Endothelial cell (in vitro differentiated cells): ENCODE results near the gene VPS8. TPM values are rescaled to one million over a fixed set of nuclear protein-coding genes. Genes with fewer than 3 reads are reported as not detected.
A peak's percentile ranks its signal among the peaks of the same experiment; 100 is the strongest.

ENCODE experiments used
- DNase-seq: peaks from one replicate; pipeline ENCODE4 v3.0.0; 2021; ENCODE audit warnings: low spot score
- H3K27ac Mint-ChIP-seq: one replicate; pipeline ENCODE4 v1.8.0; 2021; ENCODE audit warnings: mixed read lengths, inconsistent platforms; ENCODE audit not compliant: unreplicated experiment
- H3K27me3 Mint-ChIP-seq: one replicate; pipeline ENCODE4 v1.8.0; 2021; ENCODE audit warnings: mild to moderate bottlenecking, moderate library complexity, mixed read lengths, inconsistent platforms; ENCODE audit not compliant: unreplicated experiment
- H3K36me3 Mint-ChIP-seq: one replicate; pipeline ENCODE4 v1.8.0; 2021; ENCODE audit warnings: mild to moderate bottlenecking, low read depth, mixed read lengths, inconsistent platforms; ENCODE audit not compliant: unreplicated experiment
- H3K4me1 Mint-ChIP-seq: one replicate; pipeline ENCODE4 v1.8.0; 2021; ENCODE audit warnings: mild to moderate bottlenecking, mixed read lengths, inconsistent platforms; ENCODE audit not compliant: unreplicated experiment
- H3K4me3 Mint-ChIP-seq: one replicate; pipeline ENCODE4 v1.8.0; 2021; ENCODE audit warnings: mild to moderate bottlenecking, mixed read lengths, inconsistent platforms; ENCODE audit not compliant: unreplicated experiment
- H3K9me3 Mint-ChIP-seq: one replicate; pipeline ENCODE4 v1.8.0; 2021; ENCODE audit warnings: mixed read lengths, inconsistent platforms; ENCODE audit not compliant: unreplicated experiment
- CTCF ChIP-seq: fragments of 200-600 bp; sonication (generic); IDR thresholded peaks from one replicate; pipeline ENCODE4 v1.5.0; 2021; ENCODE audit warnings: antibody characterized with exemption; ENCODE audit not compliant: unreplicated experiment
- total RNA-seq: library from RNA; stranded (reverse); fragmentation: NEBNext Ultra II Directional; extraction: Animal tissue kit (Norgen Biotek cat#: 25700); gene quantifications from one replicate; pipeline ENCODE4 v1.2.1, GENCODE V29; 2021; ENCODE audit not compliant: unreplicated experiment

Gene VPS8
- total RNA-seq, 1 donor from 2014 or later = 59.8 TPM

GRCh38 chr3:185046164-185046515 lies 234.2 kb downstream of the VPS8 start:
- H3K27me3 Mint-ChIP-seq = peaks cover 1% of the 10 kb centered on the region

GRCh38 chr3:185046603-185047002 lies 234.6 kb downstream of the VPS8 start:
- no peak overlapping the region for H3K4me3 Mint-ChIP-seq
- H3K27ac Mint-ChIP-seq = peak overlapping the region; percentile 84
- H3K27me3 Mint-ChIP-seq = peaks cover 1% of the 10 kb centered on the region
- no peak for TF ChIP-seq CTCF
- no peaks in the 10 kb centered on the region for H3K9me3 Mint-ChIP-seq
- peaks cover 41% of the 10 kb centered on the region for H3K36me3 Mint-ChIP-seq
- no peak for DNase-seq
- H3K4me1 Mint-ChIP-seq = peaks cover 45% of the 10 kb centered on the region

More at GRCh38 chr3:185046164-185046515, 234.2 kb downstream of the VPS8 start:
- peaks cover 45% of the 10 kb centered on the region for H3K4me1 Mint-ChIP-seq
- peaks cover 41% of the 10 kb centered on the region for H3K36me3 Mint-ChIP-seq
- peak overlapping the region; percentile 51 for H3K4me3 Mint-ChIP-seq
- no peak for DNase-seq
- no peaks in the 10 kb centered on the region for H3K9me3 Mint-ChIP-seq
- no peak for TF ChIP-seq CTCF
- peak overlapping the region; percentile 84 for H3K27ac Mint-ChIP-seq

- TF ChIP-seq CTCF = no peak
- Mint-ChIP-seq H3K27me3 (peaks cover 1% of the 10 kb centered on the region), H3K4me3 (peak overlapping the region; percentile 27), H3K36me3 (peaks cover 48% of the 10 kb centered on the region), H3K9me3 (no peaks in the 10 kb centered on the region), H3K4me1 (peaks cover 29% of the 10 kb centered on the region), H3K27ac (no peak overlapping the region)
- no peak for DNase-seq
Measured at GRCh38 chr3:185049710-185050109, 237.7 kb downstream of the VPS8 start.

- Mint-ChIP-seq H3K4me1 (peaks cover 8% of the 10 kb centered on the region), H3K27me3 (no peaks in the 10 kb centered on the region), H3K9me3 (no peaks in the 10 kb centered on the region), H3K36me3 (peaks cover 45% of the 10 kb centered on the region), H3K4me3 (peak overlapping the region; percentile 59), H3K27ac (no peak overlapping the region)
- no peak for DNase-seq
- no peak for TF ChIP-seq CTCF
Measured at GRCh38 chr3:185051801-185052200, 239.8 kb downstream of the VPS8 start.

- no peak for DNase-seq
- TF ChIP-seq CTCF = no peak
- Mint-ChIP-seq H3K4me1 (peaks cover 2% of the 10 kb centered on the region), H3K36me3 (peaks cover 45% of the 10 kb centered on the region), H3K27ac (no peak overlapping the region), H3K4me3 (peak overlapping the region; percentile 59), H3K27me3 (peaks cover 1% of the 10 kb centered on the region), H3K9me3 (peaks cover 3% of the 10 kb centered on the region)
Measured at GRCh38 chr3:185052631-185053030, 240.7 kb downstream of the VPS8 start.
